Loucy (cell line): ENCODE data around the gene NHS.

Experiments
- H2AFZ ChIP-seq: fragments of 200-600 bp; sonication (generic); 2 replicates; pipeline ENCODE4 v1.6.0; 2016; ENCODE audit warnings: antibody characterized with exemption, mild to moderate bottlenecking, low read length, moderate library complexity
- H3F3A ChIP-seq: fragments of 200-600 bp; 2 replicates; pipeline ENCODE4 v1.6.0; 2016; ENCODE audit warnings: antibody characterized with exemption, low read depth, mild to moderate bottlenecking
- H3K27me3 ChIP-seq: fragments of 200-600 bp; sonication (generic); 2 replicates; pipeline ENCODE4 v1.6.1; 2014; ENCODE audit warnings: low read length, mild to moderate bottlenecking; ENCODE audit not compliant: insufficient read depth, poor library complexity, severe bottlenecking
- H3K36me3 ChIP-seq: fragments of 200-600 bp; sonication (generic); 2 replicates; pipeline ENCODE4 v1.6.1; 2016; ENCODE audit warnings: low read length; ENCODE audit not compliant: insufficient read depth
- H3K4me1 ChIP-seq: fragments of 200-600 bp; sonication (generic); 2 replicates; pipeline ENCODE4 v1.5.1; 2014; ENCODE audit warnings: low read length, mild to moderate bottlenecking; ENCODE audit not compliant: insufficient read depth, poor library complexity, severe bottlenecking
- H3K4me2 ChIP-seq: fragments of 200-600 bp; sonication (generic); 2 replicates; pipeline ENCODE4 v1.6.0; 2014; ENCODE audit warnings: antibody characterized with exemption, low read length, low read depth, mild to moderate bottlenecking; ENCODE audit not compliant: poor library complexity, severe bottlenecking
- H3K4me3 ChIP-seq: fragments of 200-600 bp; sonication (generic); 2 replicates; pipeline ENCODE4 v1.5.1; 2014; ENCODE audit warnings: low read length, mild to moderate bottlenecking, mixed read lengths; ENCODE audit not compliant: poor library complexity, severe bottlenecking
- H3K79me2 ChIP-seq: fragments of 200-600 bp; sonication (generic); 2 replicates; pipeline ENCODE4 v1.6.1; 2014; ENCODE audit warnings: low read length; ENCODE audit not compliant: insufficient read depth
- H3K9ac ChIP-seq: fragments of 200-600 bp; sonication (generic); 2 replicates; pipeline ENCODE4 v1.6.0; 2014; ENCODE audit warnings: mild to moderate bottlenecking, low read depth, low read length, moderate library complexity; ENCODE audit not compliant: poor library complexity, severe bottlenecking
- H3K9me2 ChIP-seq: fragments of 200-600 bp; sonication (generic); replicated peaks from 2 replicates; pipeline ENCODE4 v1.6.1; 2016; ENCODE audit warnings: low read depth, low read length, mixed read lengths
- H3K9me3 ChIP-seq: fragments of 200-600 bp; sonication (generic); 2 replicates; pipeline ENCODE4 v1.6.1; 2014; ENCODE audit warnings: mild to moderate bottlenecking, antibody characterized with exemption, low read length, low read depth; ENCODE audit not compliant: insufficient read depth
- H4K20me1 ChIP-seq: fragments of 200-600 bp; sonication (generic); 2 replicates; pipeline ENCODE4 v1.6.0; 2014; ENCODE audit warnings: antibody characterized with exemption, low read length, mild to moderate bottlenecking; ENCODE audit not compliant: insufficient read depth, poor library complexity, severe bottlenecking
- CTCF ChIP-seq: fragments of 200-600 bp; sonication (generic); conservative IDR thresholded peaks from 2 replicates; pipeline ENCODE4 v1.5.1; 2014; ENCODE audit warnings: mild to moderate bottlenecking, antibody characterized with exemption, low read length
- EZH2phosphoT487 ChIP-seq: fragments of 200-600 bp; IDR thresholded peaks from 2 replicates; pipeline ENCODE4 v1.6.1; 2018; ENCODE audit warnings: antibody characterized with exemption, mild to moderate bottlenecking, moderate library complexity, borderline replicate concordance

NHS gene

GRCh38 chrX:17655211-17656034, 280.4 kb downstream of the NHS start:
- Histone ChIP-seq H3K9me3 (no peaks in the 10 kb centered on the region), H4K20me1 (no peaks in the 10 kb centered on the region), H3K79me2 (no peaks in the 10 kb centered on the region), H3K4me2 (no peak overlapping the region), H3K9ac (no peak overlapping the region), H2AFZ (no peak overlapping the region), H3K4me3 (no peak overlapping the region), H3K4me1 (no peaks in the 10 kb centered on the region), H3F3A (no peaks in the 10 kb centered on the region), H3K36me3 (no peaks in the 10 kb centered on the region), H3K9me2 (no peaks in the 10 kb centered on the region), H3K27me3 (no peaks in the 10 kb centered on the region)
- TF ChIP-seq CTCF: no peak

GRCh38 chrX:17656035-17656418, 281.0 kb downstream of the NHS start:
- Histone ChIP-seq H3K4me1 (no peaks in the 10 kb centered on the region), H3K79me2 (no peaks in the 10 kb centered on the region), H3K9ac (no peak overlapping the region), H3F3A (no peaks in the 10 kb centered on the region), H2AFZ (no peak overlapping the region), H3K9me3 (no peaks in the 10 kb centered on the region), H3K4me3 (no peak overlapping the region), H3K9me2 (no peaks in the 10 kb centered on the region), H3K36me3 (no peaks in the 10 kb centered on the region), H3K4me2 (no peak overlapping the region), H3K27me3 (no peaks in the 10 kb centered on the region), H4K20me1 (no peaks in the 10 kb centered on the region)
- TF ChIP-seq EZH2phosphoT487 (no peak), CTCF (no peak)

- no peaks in the 10 kb centered on the region for H3K36me3 ChIP-seq
- H3K4me3 ChIP-seq: no peak overlapping the region
- no peak overlapping the region for H2AFZ ChIP-seq
- no peaks in the 10 kb centered on the region for H3K27me3 ChIP-seq
- H3K79me2 ChIP-seq: no peaks in the 10 kb centered on the region
- no peaks in the 10 kb centered on the region for H3K4me1 ChIP-seq
- H3K4me2 ChIP-seq: no peak overlapping the region
- no peaks in the 10 kb centered on the region for H3K9me3 ChIP-seq
- H3K9ac ChIP-seq: no peak overlapping the region
- no peaks in the 10 kb centered on the region for H3F3A ChIP-seq
- TF ChIP-seq CTCF: no peak
- no peak for TF ChIP-seq EZH2phosphoT487
- H4K20me1 ChIP-seq: no peaks in the 10 kb centered on the region
- no peaks in the 10 kb centered on the region for H3K9me2 ChIP-seq
Measured at GRCh38 chrX:17656556-17656955, 281.6 kb downstream of the NHS start.
